Nephron progenitor cell (in vitro differentiated cells): ENCODE results near the gene TRAM2.

Experiments
- DNase-seq: peaks from one replicate; pipeline ENCODE4 v3.0.0; 2021
- H3K27ac Mint-ChIP-seq: 2 replicates; pipeline ENCODE4 v1.8.0; 2021; ENCODE audit warnings: mild to moderate bottlenecking, moderate library complexity, mixed read lengths
- H3K27me3 Mint-ChIP-seq: 2 replicates; pipeline ENCODE4 v1.8.0; 2021; ENCODE audit warnings: mild to moderate bottlenecking, low read depth, mixed read lengths; ENCODE audit not compliant: poor library complexity
- H3K36me3 Mint-ChIP-seq: 2 replicates; pipeline ENCODE4 v1.8.0; 2021; ENCODE audit warnings: low read depth, mixed read lengths
- H3K4me1 Mint-ChIP-seq: 2 replicates; pipeline ENCODE4 v1.8.0; 2021; ENCODE audit warnings: mixed read lengths
- H3K4me3 Mint-ChIP-seq: 2 replicates; pipeline ENCODE4 v1.8.0; 2021; ENCODE audit warnings: mild to moderate bottlenecking, moderate library complexity, mixed read lengths
- H3K9me3 Mint-ChIP-seq: 2 replicates; pipeline ENCODE4 v1.8.0; 2021; ENCODE audit warnings: mild to moderate bottlenecking, moderate library complexity, mixed read lengths
- TF ChIP-seq, protein P1 (sequence below): fragments of 200-600 bp; sonication (generic); IDR thresholded peaks from 2 replicates; pipeline ENCODE4 v1.5.0; 2021; ENCODE audit warnings: antibody characterized with exemption

TRAM2 gene

DNA sequence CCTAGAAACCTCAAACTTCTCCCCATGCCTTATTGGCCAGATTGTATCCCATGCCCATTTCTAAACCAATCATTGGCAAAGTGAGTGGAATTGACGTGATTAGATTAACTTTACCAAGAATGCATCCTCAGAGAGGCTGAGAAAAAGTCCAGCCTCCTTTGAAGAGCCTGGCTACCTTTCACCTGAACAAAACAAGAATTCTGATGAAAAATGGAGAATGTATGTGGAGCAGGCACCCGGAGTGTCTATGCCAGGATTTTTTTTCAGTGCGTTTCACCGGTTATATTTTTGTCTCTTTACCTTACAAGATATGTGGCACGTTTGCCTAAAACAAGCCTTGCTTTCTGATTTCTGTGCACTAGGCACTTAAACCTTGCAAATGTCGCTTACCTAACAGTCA, 6.1 kb upstream of the TRAM2 start:
- TF ChIP-seq, protein P1, sequence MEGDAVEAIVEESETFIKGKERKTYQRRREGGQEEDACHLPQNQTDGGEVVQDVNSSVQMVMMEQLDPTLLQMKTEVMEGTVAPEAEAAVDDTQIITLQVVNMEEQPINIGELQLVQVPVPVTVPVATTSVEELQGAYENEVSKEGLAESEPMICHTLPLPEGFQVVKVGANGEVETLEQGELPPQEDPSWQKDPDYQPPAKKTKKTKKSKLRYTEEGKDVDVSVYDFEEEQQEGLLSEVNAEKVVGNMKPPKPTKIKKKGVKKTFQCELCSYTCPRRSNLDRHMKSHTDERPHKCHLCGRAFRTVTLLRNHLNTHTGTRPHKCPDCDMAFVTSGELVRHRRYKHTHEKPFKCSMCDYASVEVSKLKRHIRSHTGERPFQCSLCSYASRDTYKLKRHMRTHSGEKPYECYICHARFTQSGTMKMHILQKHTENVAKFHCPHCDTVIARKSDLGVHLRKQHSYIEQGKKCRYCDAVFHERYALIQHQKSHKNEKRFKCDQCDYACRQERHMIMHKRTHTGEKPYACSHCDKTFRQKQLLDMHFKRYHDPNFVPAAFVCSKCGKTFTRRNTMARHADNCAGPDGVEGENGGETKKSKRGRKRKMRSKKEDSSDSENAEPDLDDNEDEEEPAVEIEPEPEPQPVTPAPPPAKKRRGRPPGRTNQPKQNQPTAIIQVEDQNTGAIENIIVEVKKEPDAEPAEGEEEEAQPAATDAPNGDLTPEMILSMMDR: no peak
- DNase-seq: no peak
- Mint-ChIP-seq H3K4me3 (no peak overlapping the region), H3K27ac (no peak overlapping the region), H3K36me3 (peaks cover 29% of the 10 kb centered on the region), H3K4me1 (peaks cover 14% of the 10 kb centered on the region), H3K9me3 (no peaks in the 10 kb centered on the region), H3K27me3 (peaks cover 8% of the 10 kb centered on the region)

- TF ChIP-seq, protein P1: no peak
- peaks cover 14% of the 10 kb centered on the region for H3K4me1 Mint-ChIP-seq
- H3K27me3 Mint-ChIP-seq: peaks cover 5% of the 10 kb centered on the region
These were observed 5.6 kb upstream of the TRAM2 start for GRCh38 chr6:52582446-52582845.

GRCh38 chr6:52580905-52581304, 4.0 kb upstream of the TRAM2 start:
- Mint-ChIP-seq H3K9me3 (no peaks in the 10 kb centered on the region), H3K27me3 (peaks cover 11% of the 10 kb centered on the region), H3K36me3 (peaks cover 33% of the 10 kb centered on the region), H3K27ac (no peak overlapping the region), H3K4me1 (peaks cover 16% of the 10 kb centered on the region), H3K4me3 (no peak overlapping the region)
- TF ChIP-seq, protein P1: no peak
- DNase-seq: no peak

More at GRCh38 chr6:52582446-52582845, 5.6 kb upstream of the TRAM2 start:
- H3K27ac Mint-ChIP-seq: no peak overlapping the region
- DNase-seq: no peak
- H3K9me3 Mint-ChIP-seq: no peaks in the 10 kb centered on the region
- H3K36me3 Mint-ChIP-seq: peaks cover 32% of the 10 kb centered on the region
- no peak overlapping the region for H3K4me3 Mint-ChIP-seq

DNA sequence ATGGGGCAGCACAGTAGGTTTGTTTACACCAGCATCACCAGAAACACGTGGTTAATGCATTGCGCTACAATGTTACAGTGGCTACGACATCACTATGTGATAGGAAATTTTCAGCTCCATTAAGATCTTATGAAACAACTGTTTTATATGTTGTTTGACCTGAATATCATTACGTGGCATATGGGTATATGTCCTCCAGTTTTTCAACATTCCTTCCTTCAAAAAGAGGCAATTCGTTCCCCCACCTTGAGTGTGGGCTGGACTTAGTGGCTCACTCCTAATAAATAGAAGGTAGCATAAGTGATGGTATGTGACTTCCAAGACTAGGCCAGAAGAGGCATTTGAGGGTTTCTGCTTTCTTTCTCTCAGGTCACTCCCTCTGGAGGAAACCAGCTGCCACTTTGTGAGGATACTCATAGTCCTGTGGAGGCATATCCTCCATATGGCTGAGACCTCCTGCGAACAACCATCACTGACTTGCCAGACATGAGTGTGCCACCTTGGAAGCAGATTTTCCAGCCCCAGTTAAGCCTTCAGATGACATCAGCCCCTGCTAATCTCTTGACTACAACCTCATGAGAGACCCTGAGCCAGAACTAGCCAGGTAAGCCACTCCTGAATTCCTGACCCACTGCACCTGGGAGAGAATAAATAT, 2.3 kb upstream of the TRAM2 start:
- DNase-seq: no peak
- Mint-ChIP-seq H3K4me1 (peaks cover 34% of the 10 kb centered on the region), H3K36me3 (peaks cover 33% of the 10 kb centered on the region), H3K27ac (no peak overlapping the region), H3K9me3 (no peaks in the 10 kb centered on the region), H3K4me3 (peak overlapping the region; percentile 50), H3K27me3 (peaks cover 12% of the 10 kb centered on the region)
- TF ChIP-seq, protein P1: no peak

DNA sequence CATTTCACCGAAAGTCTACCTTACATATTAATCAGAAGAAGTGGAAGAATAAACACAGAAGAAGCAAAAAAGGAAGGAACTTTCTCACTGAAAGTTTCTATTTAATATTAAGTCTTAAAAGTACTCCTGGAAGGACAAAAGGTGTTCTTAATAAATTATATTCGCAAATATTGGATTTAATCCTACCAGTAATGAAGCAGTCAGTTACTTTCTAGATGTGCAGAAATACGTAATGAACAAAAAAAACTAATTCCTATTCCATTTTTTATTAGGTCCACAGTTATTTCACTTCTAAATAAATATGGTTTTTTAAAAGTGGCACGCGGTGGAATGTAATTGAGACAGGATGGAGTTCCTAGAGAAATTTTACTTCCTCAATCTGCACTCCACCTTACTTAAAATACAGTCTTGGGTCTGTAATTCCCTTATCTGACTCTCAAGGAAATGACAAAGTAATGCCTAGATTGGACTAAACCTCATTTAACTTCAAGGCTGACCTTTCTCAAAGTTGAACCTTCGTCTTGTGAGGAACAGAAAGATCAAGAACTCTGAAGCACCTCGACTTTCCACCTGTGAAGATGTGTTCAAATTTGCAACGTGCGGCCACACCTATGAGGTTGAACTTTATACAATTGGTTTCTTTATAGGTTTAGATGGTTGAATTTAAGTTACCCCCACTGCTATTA, 1.1 kb upstream of the TRAM2 start:
- peak overlapping the region; percentile 93 for H3K4me3 Mint-ChIP-seq
- peaks cover 46% of the 10 kb centered on the region for H3K4me1 Mint-ChIP-seq
- H3K27me3 Mint-ChIP-seq: peaks cover 12% of the 10 kb centered on the region
- H3K27ac Mint-ChIP-seq: peak overlapping the region; percentile 93
- no peaks in the 10 kb centered on the region for H3K9me3 Mint-ChIP-seq
- no peak for DNase-seq
- H3K36me3 Mint-ChIP-seq: peaks cover 32% of the 10 kb centered on the region
- TF ChIP-seq, protein P1: no peak
